Measurements from ENCODE around the gene HEATR3. TPM values are rescaled to one million over a fixed set of nuclear protein-coding genes. Genes with fewer than 3 reads are reported as not detected.

HEATR3 gene
- polyA plus RNA-seq, 6 donors from 2014 or later, result 2.3 to 5.7 (median 4.1) TPM

DNA sequence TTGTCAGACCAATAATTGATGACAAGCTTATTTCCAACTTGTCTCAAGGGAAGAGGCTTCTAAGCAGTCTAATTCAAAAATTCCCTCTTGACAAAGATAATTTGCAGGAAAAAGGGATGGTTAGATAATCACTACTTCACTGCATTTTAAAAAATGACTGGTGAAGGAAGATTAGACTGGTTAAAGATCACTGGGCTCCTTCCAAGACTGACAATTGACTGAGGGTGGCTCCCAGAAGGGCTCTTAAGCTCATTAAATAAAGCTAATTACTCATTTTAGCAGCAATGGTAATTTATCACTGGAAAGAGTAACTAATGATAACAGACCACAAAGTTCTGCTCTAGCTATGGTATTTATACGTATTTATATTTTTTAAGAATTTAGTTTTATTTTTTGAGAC, 4.4 kb upstream of the HEATR3 start:
- Mint-ChIP-seq H3K27me3 (peaks cover 0 to 8% (median 5%) of the 10 kb centered on the region in 3 donors), H3K4me1 (peaks cover 3 to 5% (median 4%) of the 10 kb centered on the region in 3 donors), H3K36me3 (peaks cover 0 to 3% of the 10 kb centered on the region in 2 donors), H3K9me3 (peaks cover 1 to 14% (median 7%) of the 10 kb centered on the region in 7 donors), H3K4me3 (no peak overlapping the region), H3K27ac (no peak overlapping the region)
- DNase-seq, result no peak
- ATAC-seq (ENCODE audit: low read depth in 2 of 2), result no peak

DNA sequence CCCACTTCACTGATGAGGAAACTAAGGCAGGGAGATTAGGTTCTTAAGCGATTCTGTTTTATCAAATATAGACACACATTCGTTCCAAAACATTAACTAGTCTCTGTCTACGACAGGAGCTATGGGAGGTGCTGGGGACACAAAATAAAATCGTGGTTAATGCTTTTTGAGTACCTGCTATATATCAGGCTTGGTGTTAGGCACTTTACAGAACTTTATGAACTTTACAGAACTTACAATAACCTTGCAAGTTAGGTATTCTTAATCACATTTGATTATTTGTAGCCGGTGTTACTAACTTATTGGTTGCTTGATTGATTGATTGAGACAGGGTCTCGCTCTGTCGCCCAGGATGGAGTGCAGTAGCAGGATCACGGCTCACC, 538 bp upstream of the HEATR3 start:
- H3K27ac Mint-ChIP-seq, result peak overlapping the region; percentile 61 to 94 (median 76)
- H3K36me3 Mint-ChIP-seq, result peaks cover 0 to 5% of the 10 kb centered on the region in 2 donors
- H3K4me3 Mint-ChIP-seq, result peak overlapping the region; percentile 87 to 95 (median 90)
- peaks cover 25 to 31% (median 27%) of the 10 kb centered on the region in 3 donors for H3K4me1 Mint-ChIP-seq
- H3K9me3 Mint-ChIP-seq, result no peaks in the 10 kb centered on the region
- DNase-seq (no peak), ATAC-seq (ENCODE audit: low read depth in 2 of 2) (no peak)
- no peaks in the 10 kb centered on the region for H3K27me3 Mint-ChIP-seq

DNA sequence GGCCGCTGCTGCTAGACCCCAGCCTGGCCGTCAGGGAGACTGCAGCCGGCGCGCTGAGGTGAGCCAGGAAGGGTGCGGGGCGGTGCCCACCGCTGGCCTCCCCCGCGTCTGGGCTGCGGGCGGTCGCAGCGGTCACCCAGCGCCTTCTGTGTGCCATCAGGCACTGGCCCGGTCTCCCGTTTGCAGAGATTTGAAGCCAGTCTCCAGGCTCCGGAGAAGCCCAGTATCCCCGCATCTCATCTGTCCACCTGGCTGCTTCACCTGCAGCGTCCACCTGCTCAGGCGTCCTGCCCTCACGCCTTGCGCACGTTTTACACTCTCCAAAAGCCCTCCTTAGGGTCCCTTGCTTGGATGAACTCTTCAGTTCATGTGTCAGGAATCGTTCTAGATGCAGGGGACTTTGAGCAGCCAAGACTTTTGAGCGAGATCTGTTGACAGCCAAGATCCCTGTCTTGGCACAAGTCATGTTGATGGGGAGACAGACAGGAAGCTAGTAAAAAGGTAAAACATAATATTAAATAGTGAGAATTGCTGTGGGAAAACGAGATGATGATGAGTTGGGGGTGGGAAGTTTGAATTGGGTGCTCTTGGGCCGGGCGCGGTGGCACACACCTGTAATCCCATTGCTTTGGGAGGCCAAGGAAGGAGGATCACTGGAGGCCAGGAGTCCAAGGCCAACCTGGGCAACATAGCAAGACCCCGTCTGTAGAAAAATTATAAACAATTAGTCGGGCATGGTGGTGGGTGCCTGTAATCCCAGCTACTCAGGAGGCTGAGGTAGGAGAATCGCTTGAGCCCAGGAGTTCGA, 916 bp downstream of the HEATR3 start:
- ATAC-seq (ENCODE audit: low read depth in 2 of 2) (no peak), DNase-seq (no peak)
- peaks cover 26 to 31% (median 27%) of the 10 kb centered on the region in 3 donors for H3K4me1 Mint-ChIP-seq
- H3K27ac Mint-ChIP-seq, result peak overlapping the region in 5 of 6 donors; percentile 14 to 93 (median 79)
- peak overlapping the region; percentile 87 to 95 (median 92) for H3K4me3 Mint-ChIP-seq
- no peaks in the 10 kb centered on the region for H3K27me3 Mint-ChIP-seq
- H3K9me3 Mint-ChIP-seq, result no peaks in the 10 kb centered on the region
- peaks cover 7 to 12% of the 10 kb centered on the region in 2 donors for H3K36me3 Mint-ChIP-seq

DNA sequence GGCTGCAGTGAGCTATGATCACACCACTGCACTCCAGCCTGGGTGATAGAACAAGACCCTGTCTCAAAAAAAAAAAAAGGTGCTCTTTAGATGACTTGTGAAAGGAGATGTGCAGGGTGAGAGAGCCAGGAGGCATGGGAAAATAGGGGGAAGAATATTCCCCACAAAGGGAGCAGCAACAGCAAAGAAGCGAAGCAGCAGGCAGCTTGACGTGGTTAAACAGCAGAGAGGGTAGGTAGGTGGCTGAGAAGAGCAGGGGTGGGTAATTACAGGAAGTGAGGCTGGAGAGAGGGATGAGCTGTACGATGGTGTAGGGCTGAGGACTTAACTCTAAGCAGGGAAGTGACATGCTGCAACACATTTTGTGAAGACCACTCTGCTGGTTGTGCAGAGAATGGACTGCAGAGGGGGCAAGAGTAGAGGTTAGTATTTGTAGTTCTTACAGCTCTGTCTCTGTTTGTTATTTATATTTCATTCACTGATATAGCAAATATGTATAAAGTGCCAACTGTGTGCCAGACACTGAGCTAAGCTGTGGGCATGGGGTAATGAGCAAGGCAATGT, 1.6 kb downstream of the HEATR3 start:
- peak overlapping the region; percentile 14 to 93 (median 79) for H3K27ac Mint-ChIP-seq
- peaks cover 26 to 31% (median 27%) of the 10 kb centered on the region in 3 donors for H3K4me1 Mint-ChIP-seq
- H3K27me3 Mint-ChIP-seq, result no peaks in the 10 kb centered on the region
- no peaks in the 10 kb centered on the region for H3K9me3 Mint-ChIP-seq
- H3K4me3 Mint-ChIP-seq, result peak overlapping the region; percentile 87 to 95 (median 91)
- peaks cover 7 to 12% of the 10 kb centered on the region in 2 donors for H3K36me3 Mint-ChIP-seq
- no peak for ATAC-seq (ENCODE audit: low read depth in 2 of 2)
- no peak for DNase-seq

DNA sequence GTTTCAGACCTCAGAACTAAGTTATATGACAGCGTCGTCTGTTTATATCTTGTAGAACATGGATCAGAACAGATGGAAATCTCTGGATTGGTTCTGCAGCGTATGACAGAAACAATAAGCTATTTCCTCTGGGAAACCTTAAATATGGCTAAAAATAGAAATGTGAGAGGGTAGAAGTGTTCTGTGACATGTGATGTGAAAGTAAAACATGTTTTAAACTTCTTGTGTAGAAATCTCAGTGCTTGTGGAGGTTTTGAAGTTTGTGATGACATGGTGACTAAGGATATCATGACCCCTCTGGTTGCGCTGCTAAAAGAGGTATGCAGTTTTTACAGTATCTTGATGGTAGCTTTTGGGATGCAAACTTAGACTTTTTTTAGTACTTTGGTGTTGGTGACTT, 2.8 kb downstream of the HEATR3 start:
- Mint-ChIP-seq H3K4me1 (peaks cover 26 to 31% (median 27%) of the 10 kb centered on the region in 3 donors), H3K9me3 (no peaks in the 10 kb centered on the region), H3K4me3 (peak overlapping the region in 3 of 8 donors; percentile 59 to 94 (median 62)), H3K27ac (peak overlapping the region in 1 of 6 donors; percentile 13), H3K27me3 (no peaks in the 10 kb centered on the region), H3K36me3 (peaks cover 7 to 12% of the 10 kb centered on the region in 2 donors)
- no peak for DNase-seq
- ATAC-seq (ENCODE audit: low read depth in 2 of 2), result no peak

DNA sequence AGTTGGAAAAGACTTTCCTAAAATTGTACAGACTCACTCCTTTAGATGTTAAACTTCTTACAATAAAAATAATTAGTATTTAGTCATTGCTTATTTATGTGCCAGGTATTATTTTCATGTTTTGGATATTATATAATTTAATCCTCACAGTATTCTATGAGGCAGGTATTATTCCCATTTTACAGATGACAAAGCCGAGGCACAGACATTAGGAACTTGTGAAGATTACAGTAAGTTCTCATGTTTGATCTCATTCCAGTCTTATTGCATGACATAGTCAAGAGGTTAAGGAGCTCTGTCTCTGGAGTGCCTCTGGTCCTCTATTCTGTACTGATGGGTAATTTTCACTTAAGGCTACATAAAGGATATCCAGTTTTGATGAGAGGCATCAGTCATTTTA, 3.3 kb downstream of the HEATR3 start:
- no peaks in the 10 kb centered on the region for H3K9me3 Mint-ChIP-seq
- no peaks in the 10 kb centered on the region for H3K27me3 Mint-ChIP-seq
- ATAC-seq (ENCODE audit: low read depth in 2 of 2), result no peak
- H3K4me1 Mint-ChIP-seq, result peaks cover 26 to 31% (median 27%) of the 10 kb centered on the region in 3 donors
- peaks cover 7 to 12% of the 10 kb centered on the region in 2 donors for H3K36me3 Mint-ChIP-seq
- DNase-seq, result no peak
- H3K4me3 Mint-ChIP-seq, result peak overlapping the region in 1 of 8 donors; percentile 94
- no peak overlapping the region for H3K27ac Mint-ChIP-seq

DNA sequence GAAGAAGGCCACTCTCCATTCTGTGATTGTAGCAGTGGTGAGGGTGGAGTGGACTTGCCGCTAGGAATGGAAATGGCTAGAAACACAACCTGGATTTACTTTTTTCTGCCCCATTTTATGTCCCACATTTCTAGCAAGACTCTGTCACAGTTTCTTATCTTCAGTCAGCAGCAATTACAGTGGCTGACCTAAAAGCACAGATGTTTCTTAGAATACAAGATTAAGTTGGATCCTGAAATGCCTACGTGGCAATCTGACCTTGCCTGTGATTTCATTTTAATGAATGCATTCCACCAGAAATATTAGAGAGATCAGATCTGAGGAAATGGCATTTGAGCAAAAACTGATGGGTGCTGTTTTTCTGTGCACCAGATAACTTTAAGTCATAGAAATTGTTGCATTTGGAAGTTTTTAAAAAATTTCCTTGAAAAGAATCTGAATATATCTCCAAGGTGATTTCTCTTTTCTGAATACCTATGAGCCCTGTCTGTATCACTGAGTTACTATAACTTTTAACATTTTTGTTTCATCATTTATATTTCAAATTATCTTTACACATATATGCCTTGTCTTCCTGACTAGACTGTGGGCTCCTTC, 5.4 kb downstream of the HEATR3 start:
- no peaks in the 10 kb centered on the region for H3K9me3 Mint-ChIP-seq
- H3K36me3 Mint-ChIP-seq, result peaks cover 7 to 22% of the 10 kb centered on the region in 2 donors
- no peaks in the 10 kb centered on the region for H3K27me3 Mint-ChIP-seq
- H3K4me1 Mint-ChIP-seq, result peaks cover 22 to 26% (median 26%) of the 10 kb centered on the region in 3 donors
- no peak overlapping the region for H3K4me3 Mint-ChIP-seq
- ATAC-seq (ENCODE audit: low read depth in 2 of 2), result no peak
- no peak for DNase-seq
- H3K27ac Mint-ChIP-seq, result no peak overlapping the region

DNA sequence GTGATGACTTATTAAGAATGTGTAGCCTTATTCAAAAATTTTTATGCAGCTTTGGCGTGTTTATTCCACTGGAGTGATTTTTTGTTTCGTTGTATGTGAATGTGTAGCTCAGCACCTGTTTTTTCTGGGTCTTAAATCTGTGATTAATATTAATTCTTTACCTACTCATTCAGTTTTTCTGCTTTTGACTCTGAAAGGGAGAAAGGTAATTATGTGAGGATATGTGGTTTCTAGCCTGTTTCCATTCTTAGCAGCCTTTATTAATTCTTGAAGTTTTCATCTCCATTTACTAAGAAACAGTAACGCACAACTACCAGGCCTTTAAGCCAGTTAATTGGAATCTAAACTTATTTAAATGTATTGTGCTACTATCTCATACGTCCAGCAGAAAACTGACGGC, 7.0 kb downstream of the HEATR3 start:
- Mint-ChIP-seq H3K4me3 (no peak overlapping the region), H3K27me3 (no peaks in the 10 kb centered on the region), H3K4me1 (peaks cover 9 to 14% (median 14%) of the 10 kb centered on the region in 3 donors), H3K36me3 (peaks cover 7 to 26% of the 10 kb centered on the region in 2 donors), H3K27ac (no peak overlapping the region), H3K9me3 (no peaks in the 10 kb centered on the region)
- ATAC-seq (ENCODE audit: low read depth in 2 of 2) (no peak), DNase-seq (no peak)

DNA sequence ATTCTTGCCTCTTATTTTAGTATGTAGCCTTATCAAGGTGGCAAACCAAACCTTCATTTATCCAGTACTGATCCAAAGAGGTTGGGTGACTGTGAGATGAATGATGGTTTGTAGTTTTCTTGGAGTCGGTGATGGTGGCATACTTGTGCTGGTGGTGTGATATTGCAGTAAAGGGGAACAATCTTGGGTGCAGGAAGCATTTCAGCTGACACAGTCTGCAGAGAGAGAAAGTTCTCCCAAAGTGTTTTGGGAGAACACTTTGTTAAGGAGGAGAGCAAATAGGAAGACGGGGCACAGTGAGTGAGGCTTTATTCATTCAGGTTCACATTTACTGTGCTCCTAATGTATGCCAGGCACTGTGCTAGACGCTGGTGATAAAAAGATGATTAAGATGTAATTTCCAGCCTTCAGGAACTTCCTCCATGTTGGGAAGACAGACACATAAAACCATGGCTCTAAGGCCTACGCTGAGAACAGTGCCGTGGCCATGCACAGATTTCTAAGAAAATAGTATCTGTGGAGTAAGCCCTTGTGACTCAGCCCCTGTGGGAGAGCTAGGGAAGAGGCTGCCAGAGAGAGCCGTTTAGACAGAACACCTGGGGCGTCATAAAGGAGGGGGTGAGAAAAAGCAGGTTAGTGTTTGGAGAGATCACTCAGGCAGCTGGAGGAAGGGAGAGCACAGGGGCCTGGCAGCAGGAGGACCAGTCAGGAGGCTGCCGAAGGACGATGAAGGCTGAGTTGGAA, 13.8 kb downstream of the HEATR3 start:
- H3K36me3 Mint-ChIP-seq, result peaks cover 19 to 42% of the 10 kb centered on the region in 2 donors
- DNase-seq, result no peak
- H3K27ac Mint-ChIP-seq, result no peak overlapping the region
- no peaks in the 10 kb centered on the region for H3K27me3 Mint-ChIP-seq
- H3K9me3 Mint-ChIP-seq, result no peaks in the 10 kb centered on the region
- H3K4me1 Mint-ChIP-seq, result peaks cover 0 to 4% (median 0%) of the 10 kb centered on the region in 3 donors
- no peak overlapping the region for H3K4me3 Mint-ChIP-seq
- no peak for ATAC-seq (ENCODE audit: low read depth in 2 of 2)

DNA sequence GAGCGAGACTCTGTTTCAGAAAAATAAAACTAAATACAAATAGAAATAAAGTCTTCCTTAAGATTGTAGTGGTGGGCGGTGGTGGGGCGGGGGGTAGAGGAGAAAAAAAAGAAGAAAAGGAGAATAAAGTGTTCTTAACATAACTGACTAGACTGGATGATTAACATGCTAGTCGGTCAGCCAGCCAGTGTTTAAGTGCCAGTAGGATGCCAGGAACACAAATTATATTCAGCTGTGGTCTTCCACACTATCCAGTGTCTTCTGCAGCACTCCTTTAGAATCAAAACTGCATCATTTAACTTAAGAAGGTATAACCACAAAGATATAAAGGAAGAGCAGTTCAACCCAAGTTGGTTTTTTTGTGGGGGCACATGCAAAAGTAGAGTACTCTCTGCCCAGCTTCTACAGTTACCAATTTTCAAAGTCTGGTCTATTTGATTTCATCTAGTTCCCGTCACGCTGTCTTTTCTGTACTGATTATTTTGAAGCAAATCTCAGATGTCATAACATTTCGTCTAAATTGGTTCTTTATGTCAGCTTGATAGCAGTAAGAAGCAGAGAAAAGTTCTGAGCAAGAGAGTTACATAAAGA, 15.8 kb downstream of the HEATR3 start:
- ATAC-seq (ENCODE audit: low read depth in 2 of 2), result no peak
- peaks cover 0 to 4% (median 0%) of the 10 kb centered on the region in 3 donors for H3K4me1 Mint-ChIP-seq
- H3K27me3 Mint-ChIP-seq, result no peaks in the 10 kb centered on the region
- H3K36me3 Mint-ChIP-seq, result peaks cover 19 to 38% of the 10 kb centered on the region in 2 donors
- DNase-seq, result no peak
- no peak overlapping the region for H3K4me3 Mint-ChIP-seq
- H3K27ac Mint-ChIP-seq, result peak overlapping the region in 1 of 6 donors; percentile 32
- no peaks in the 10 kb centered on the region for H3K9me3 Mint-ChIP-seq

DNA sequence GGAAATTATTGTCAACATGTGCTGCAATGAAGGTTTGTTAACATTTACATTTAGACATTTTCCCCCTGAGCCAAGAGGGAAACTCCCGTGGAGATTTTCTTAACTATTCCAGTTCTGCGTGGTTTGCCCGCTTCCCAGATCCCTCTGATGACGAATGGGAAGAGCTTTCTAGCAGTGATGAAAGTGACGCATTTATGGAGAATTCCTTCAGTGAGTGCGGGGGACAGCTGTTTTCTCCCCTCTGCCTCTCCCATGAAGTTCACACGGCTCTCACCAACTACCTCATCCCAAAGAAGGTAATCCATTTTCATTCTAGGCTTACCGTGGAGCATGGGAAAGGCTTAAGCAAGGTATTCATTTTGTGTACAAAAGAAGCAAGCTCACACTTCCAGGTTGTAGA, 18.2 kb downstream of the HEATR3 start:
- Mint-ChIP-seq H3K36me3 (peaks cover 18 to 25% of the 10 kb centered on the region in 2 donors), H3K4me3 (no peak overlapping the region), H3K27ac (no peak overlapping the region), H3K9me3 (no peaks in the 10 kb centered on the region), H3K4me1 (peaks cover 0 to 4% (median 0%) of the 10 kb centered on the region in 3 donors), H3K27me3 (no peaks in the 10 kb centered on the region)
- no peak for ATAC-seq (ENCODE audit: low read depth in 2 of 2)
- no peak for DNase-seq

DNA sequence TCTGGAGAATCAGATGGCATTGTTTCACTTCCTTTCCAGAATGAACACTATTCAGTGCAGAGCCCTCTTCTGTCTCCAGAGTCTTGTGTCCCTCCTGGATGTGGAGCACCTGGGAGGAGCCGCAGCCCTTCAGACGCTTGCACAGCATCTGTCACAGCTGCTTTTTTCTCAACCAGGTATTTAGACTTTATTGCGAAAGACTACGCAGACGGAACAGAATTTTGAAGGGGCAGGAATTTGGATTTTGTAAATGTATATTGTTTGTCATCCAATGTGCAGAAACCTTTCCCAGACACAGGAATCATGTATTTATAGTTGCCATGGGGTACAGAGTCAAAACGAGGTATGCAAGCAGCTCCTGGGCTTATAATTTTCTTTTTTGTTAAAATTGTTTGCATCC, 20.4 kb downstream of the HEATR3 start:
- Mint-ChIP-seq H3K4me3 (no peak overlapping the region), H3K36me3 (peaks cover 6 to 25% of the 10 kb centered on the region in 2 donors), H3K27me3 (no peaks in the 10 kb centered on the region), H3K27ac (peak overlapping the region in 1 of 6 donors; percentile 69), H3K4me1 (no peaks in the 10 kb centered on the region), H3K9me3 (no peaks in the 10 kb centered on the region)
- DNase-seq, result no peak
- no peak for ATAC-seq (ENCODE audit: low read depth in 2 of 2)

DNA sequence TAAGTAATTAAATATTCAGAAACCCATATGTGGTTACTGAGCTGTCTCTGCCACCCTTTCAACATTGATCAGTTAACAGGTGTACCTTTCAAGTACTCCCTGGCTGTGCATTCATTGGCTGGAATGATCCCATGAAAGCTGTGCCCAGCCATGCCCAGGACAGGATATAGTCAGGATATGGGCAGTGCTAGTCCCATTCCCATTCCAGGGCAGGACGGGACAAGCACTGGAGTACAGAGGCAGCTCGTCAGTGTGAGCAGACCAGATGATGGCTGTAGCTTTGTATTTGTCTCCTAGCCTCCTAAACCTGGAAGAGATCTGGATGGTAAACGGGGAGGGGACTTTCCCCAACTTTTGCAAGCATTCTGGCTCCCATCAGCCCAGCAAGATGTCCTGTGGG, 22.5 kb downstream of the HEATR3 start:
- Mint-ChIP-seq H3K9me3 (no peaks in the 10 kb centered on the region), H3K4me3 (no peak overlapping the region), H3K27me3 (no peaks in the 10 kb centered on the region), H3K27ac (no peak overlapping the region), H3K36me3 (peaks cover 6 to 25% of the 10 kb centered on the region in 2 donors), H3K4me1 (no peaks in the 10 kb centered on the region)
- DNase-seq, result no peak
- no peak for ATAC-seq (ENCODE audit: low read depth in 2 of 2)
